ENCODE data around the gene ELOVL5. TPM values are rescaled to one million over a fixed set of nuclear protein-coding genes. Genes with fewer than 3 reads are reported as not detected.

Gene ELOVL5
- total RNA-seq, 1 donor from 2014 or later, result 19.0 TPM

- H3K27me3 ChIP-seq (ENCODE audit: low read depth), result no peaks in the 10 kb centered on the region
- no peak overlapping the region for H3K27ac ChIP-seq (replicated peaks)
- DNase-seq, result no peak
- no peak for TF ChIP-seq CTCF (IDR thresholded peaks at IDR 0.05; ENCODE audit: borderline replicate concordance)
- H3K4me1 ChIP-seq, result peaks cover 48% of the 10 kb centered on the region
- H3K9me3 ChIP-seq (replicated peaks), result peaks cover 5% of the 10 kb centered on the region
- intact Hi-C loops (cut with micrococcal nuclease), result no loop called here
- H3K4me3 ChIP-seq, result no peak overlapping the region
- H3K36me3 ChIP-seq, result no peaks in the 10 kb centered on the region
These were observed 33.5 kb downstream of the ELOVL5 start for GRCh38 chr6:53315086-53315724.

GRCh38 chr6:53313784-53314400 lies 34.9 kb downstream of the ELOVL5 start:
- no peak overlapping the region for H3K4me3 ChIP-seq
- intact Hi-C loops (cut with micrococcal nuclease), result no loop called here
- H3K4me1 ChIP-seq, result peaks cover 61% of the 10 kb centered on the region
- peaks cover 5% of the 10 kb centered on the region for H3K9me3 ChIP-seq (replicated peaks)
- H3K27me3 ChIP-seq (ENCODE audit: low read depth), result no peaks in the 10 kb centered on the region
- peak overlapping the region; percentile 12 for H3K27ac ChIP-seq (replicated peaks)
- no peaks in the 10 kb centered on the region for H3K36me3 ChIP-seq
- TF ChIP-seq CTCF (IDR thresholded peaks at IDR 0.05; ENCODE audit: borderline replicate concordance), result no peak
- DNase-seq, result no peak

GRCh38 chr6:53312355-53312754 lies 36.4 kb downstream of the ELOVL5 start:
- DNase-seq, result no peak
- H3K27me3 ChIP-seq (ENCODE audit: low read depth), result no peaks in the 10 kb centered on the region
- H3K9me3 ChIP-seq (replicated peaks), result peaks cover 5% of the 10 kb centered on the region
- no peak overlapping the region for H3K27ac ChIP-seq (replicated peaks)
- H3K36me3 ChIP-seq, result no peaks in the 10 kb centered on the region
- H3K4me1 ChIP-seq, result peaks cover 70% of the 10 kb centered on the region
- H3K4me3 ChIP-seq, result no peak overlapping the region
- intact Hi-C loops (cut with micrococcal nuclease), result no loop called here
- no peak for TF ChIP-seq CTCF (IDR thresholded peaks at IDR 0.05; ENCODE audit: borderline replicate concordance)

- peaks cover 5% of the 10 kb centered on the region for H3K9me3 ChIP-seq (replicated peaks)
- H3K27me3 ChIP-seq (ENCODE audit: low read depth), result no peaks in the 10 kb centered on the region
- no peaks in the 10 kb centered on the region for H3K36me3 ChIP-seq
- TF ChIP-seq CTCF (IDR thresholded peaks at IDR 0.05; ENCODE audit: borderline replicate concordance), result no peak
- peaks cover 78% of the 10 kb centered on the region for H3K4me1 ChIP-seq
- no peak overlapping the region for H3K27ac ChIP-seq (replicated peaks)
- intact Hi-C loops (cut with micrococcal nuclease), result no loop called here
- DNase-seq, result no peak
- H3K4me3 ChIP-seq, result no peak overlapping the region
These were observed 37.2 kb downstream of the ELOVL5 start for GRCh38 chr6:53311586-53311935.

GRCh38 chr6:53310771-53311585 lies 37.8 kb downstream of the ELOVL5 start:
- Histone ChIP-seq H3K27ac (replicated peaks) (no peak overlapping the region), H3K4me1 (peaks cover 76% of the 10 kb centered on the region), H3K4me3 (no peak overlapping the region), H3K27me3 (ENCODE audit: low read depth) (no peaks in the 10 kb centered on the region), H3K9me3 (replicated peaks) (peaks cover 5% of the 10 kb centered on the region), H3K36me3 (no peaks in the 10 kb centered on the region)
- TF ChIP-seq CTCF (IDR thresholded peaks at IDR 0.05; ENCODE audit: borderline replicate concordance), result no peak
- intact Hi-C loops (cut with micrococcal nuclease), result no loop called here
- DNase-seq, result no peak
